ENCODE measurements around the gene NIPSNAP3A. TPM values are rescaled to one million over a fixed set of nuclear protein-coding genes. Genes with fewer than 3 reads are reported as not detected.
A peak's percentile ranks its signal among the peaks of the same experiment; 100 is the strongest.

NIPSNAP3A gene
- total RNA-seq, 1 experiment from 2014 or later, result 17.4 TPM

- Histone ChIP-seq H3K36me3 (ENCODE audit: control insufficient read depth, insufficient read depth, low read length) (peaks cover 3% of the 10 kb centered on the region), H3K27me3 (ENCODE audit: control insufficient read depth, insufficient read depth, low read length) (no peaks in the 10 kb centered on the region), H3K9me3 (ENCODE audit: control insufficient read depth, insufficient read depth, low read depth, low read length) (no peaks in the 10 kb centered on the region), H3K4me1 (ENCODE audit: control insufficient read depth, insufficient read depth, low read length) (peaks cover 8% of the 10 kb centered on the region), H3K27ac (ENCODE audit: low read length) (peak overlapping the region; percentile 88), H3K4me3 (ENCODE audit: low read depth in 2 of 2, low read length in 2 of 2) (peak overlapping the region; percentile 78 to 87)
- intact Hi-C loops (cut with micrococcal nuclease; ENCODE audit: unreplicated experiment) (no loop called here), in situ Hi-C loops (cut with HindIII; ENCODE audit: low pct_unique_long_range_greater_than_20kb, low sequenced_read_pairs) (no loop called here)
- ChIA-PET CTCF (interaction anchor here (0.6 kb wide), 1 partner anchor 16 kb away, joined by 3 read pairs; no protein-coding TSS in a partner anchor), POLR2A (no interaction called here)
- DNase-seq (ENCODE audit: low read depth, low spot score) (no peak), ATAC-seq (peak; percentile 61)
- BruUV-seq (replicated peaks), result no TSS peak
- TF ChIP-seq TCF7L2 (IDR thresholded peaks at IDR 0.05; ENCODE audit: low read depth, low read length) (no peak), POLR2AphosphoS5 (IDR thresholded peaks at IDR 0.05; ENCODE audit: low read depth, low read length) (no peak), CTCF (IDR thresholded peaks at IDR 0.05) (no peak), SIN3A (IDR thresholded peaks at IDR 0.05; ENCODE audit: borderline replicate concordance, insufficient read depth, low read depth, low read length) (no peak), REST (IDR thresholded peaks at IDR 0.05; ENCODE audit: insufficient read depth in 1 of 2, low read depth in 2 of 2, low read length in 1 of 2) (no peak)
Observed at GRCh38 chr9:104747245-104747564, 278 bp upstream of the NIPSNAP3A start.

- H3K36me3 ChIP-seq (ENCODE audit: control insufficient read depth, insufficient read depth, low read length), result peaks cover 3% of the 10 kb centered on the region
- ATAC-seq, result no peak; the same call in none of the 2 replicates
- H3K9me3 ChIP-seq (ENCODE audit: control insufficient read depth, insufficient read depth, low read depth, low read length), result no peaks in the 10 kb centered on the region
- ChIA-PET POLR2A (no interaction called here), CTCF (no interaction called here)
- no peak for TF ChIP-seq POLR2AphosphoS5 (IDR thresholded peaks at IDR 0.05; ENCODE audit: low read depth, low read length)
- no peak for TF ChIP-seq SIN3A (IDR thresholded peaks at IDR 0.05; ENCODE audit: borderline replicate concordance, insufficient read depth, low read depth, low read length)
- TF ChIP-seq CTCF (IDR thresholded peaks at IDR 0.05), result no peak
- TF ChIP-seq REST (IDR thresholded peaks at IDR 0.05; ENCODE audit: insufficient read depth in 1 of 2, low read depth in 2 of 2, low read length in 1 of 2), result no peak
- TF ChIP-seq TCF7L2 (IDR thresholded peaks at IDR 0.05; ENCODE audit: low read depth, low read length), result no peak
- intact Hi-C loops (cut with micrococcal nuclease; ENCODE audit: unreplicated experiment) (no loop called here), in situ Hi-C loops (cut with HindIII; ENCODE audit: low pct_unique_long_range_greater_than_20kb, low sequenced_read_pairs) (no loop called here)
- peak overlapping the region; percentile 78 to 87 for H3K4me3 ChIP-seq (ENCODE audit: low read depth in 2 of 2, low read length in 2 of 2)
- TSS peak; percentile 73 for BruUV-seq (replicated peaks)
- H3K27me3 ChIP-seq (ENCODE audit: control insufficient read depth, insufficient read depth, low read length), result no peaks in the 10 kb centered on the region
- H3K27ac ChIP-seq (ENCODE audit: low read length), result peak overlapping the region; percentile 88
- no peak for DNase-seq (ENCODE audit: low read depth, low spot score)
- H3K4me1 ChIP-seq (ENCODE audit: control insufficient read depth, insufficient read depth, low read length), result peaks cover 8% of the 10 kb centered on the region
Observed at GRCh38 chr9:104748359-104749031, 1.0 kb downstream of the NIPSNAP3A start.

Data from Panc1 (cell line).